Middle frontal gyrus (tissue), 1 donor: ENCODE measurements around the gene CDK18.

Experiments used
- DNase-seq: peaks from one replicate; pipeline ENCODE4 v3.0.0-alpha.2; 2015; ENCODE audit warnings: low spot score; ENCODE audit errors: extremely low spot score

CDK18 gene

DNA sequence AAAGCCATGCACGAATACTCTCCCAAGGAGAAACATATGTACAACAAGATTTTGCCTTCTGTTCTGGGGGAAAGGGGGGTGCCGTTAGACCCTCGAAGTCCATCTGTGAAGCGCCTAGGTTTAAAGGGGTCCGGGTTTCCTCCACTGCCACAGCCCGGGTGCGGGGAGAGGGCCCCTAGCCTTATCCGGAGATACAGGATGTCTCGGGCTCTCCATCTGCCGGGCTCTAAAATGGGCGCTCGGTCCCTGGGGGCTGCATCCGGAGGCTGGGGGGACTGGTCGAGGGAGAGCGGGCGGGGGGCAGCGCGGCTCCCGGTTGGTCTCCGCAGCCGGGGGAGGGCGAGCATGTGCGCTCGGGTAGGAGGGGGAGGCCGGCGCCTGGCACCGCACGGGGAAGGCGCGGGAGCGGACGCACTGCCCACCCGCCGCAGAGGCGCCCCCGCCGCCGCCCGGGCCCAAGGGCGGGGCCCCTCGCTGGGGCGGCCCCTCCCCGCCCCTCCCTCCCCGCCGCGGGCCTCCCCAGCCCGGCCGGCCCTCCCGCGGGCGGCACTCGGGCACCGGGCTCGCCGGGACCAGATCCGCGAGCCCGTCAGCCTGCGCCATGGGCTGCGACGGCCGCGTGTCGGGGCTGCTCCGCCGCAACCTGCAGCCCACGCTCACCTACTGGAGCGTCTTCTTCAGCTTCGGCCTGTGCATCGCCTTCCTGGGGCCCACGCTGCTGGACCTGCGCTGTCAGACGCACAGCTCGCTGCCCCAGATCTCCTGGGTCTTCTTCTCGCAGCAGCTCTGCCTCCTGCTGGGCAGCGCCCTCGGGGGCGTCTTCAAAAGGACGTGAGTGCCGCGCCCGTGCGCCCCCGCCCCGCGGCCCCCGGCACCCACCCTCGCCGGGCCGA, 64.2 kb downstream of the CDK18 start:
- DNase-seq, result no peak

DNA sequence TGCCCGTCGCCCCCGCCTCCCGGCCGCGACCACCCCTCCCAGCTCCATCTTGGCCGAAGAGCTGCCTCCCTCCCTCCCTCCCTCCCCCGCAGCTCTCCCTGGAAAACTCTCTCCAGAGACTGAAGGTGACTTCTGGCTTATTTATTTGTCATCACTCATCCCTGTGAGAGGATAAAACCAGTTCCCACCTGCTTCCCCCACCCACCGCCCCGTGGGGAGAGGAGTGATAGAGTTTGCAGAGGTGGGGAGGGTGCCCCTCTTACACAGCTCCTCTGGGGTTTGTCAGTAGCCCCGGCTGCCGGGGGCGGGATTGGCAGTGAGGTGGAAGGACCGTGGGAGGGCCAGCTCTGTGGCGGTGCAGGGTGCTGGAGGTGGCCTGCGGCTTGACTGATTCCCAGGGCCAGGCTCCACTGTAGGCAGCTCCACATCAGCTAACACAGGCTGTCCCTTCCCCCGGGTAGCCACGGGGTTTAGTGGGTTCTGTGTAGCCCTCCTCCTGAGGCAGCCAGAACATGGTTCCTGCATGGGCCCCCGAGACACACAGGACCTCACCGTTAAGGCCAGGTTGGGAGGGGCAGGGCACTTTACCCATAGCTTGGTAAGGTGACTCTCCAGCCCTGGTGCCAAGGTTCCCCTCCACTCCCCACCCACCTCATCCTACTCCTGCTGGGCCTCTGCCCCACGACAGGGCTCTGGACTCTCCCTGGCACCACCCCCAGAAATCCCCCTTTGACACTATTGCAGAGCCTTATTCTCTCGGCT, 65.1 kb downstream of the CDK18 start:
- DNase-seq, result no peak

DNA sequence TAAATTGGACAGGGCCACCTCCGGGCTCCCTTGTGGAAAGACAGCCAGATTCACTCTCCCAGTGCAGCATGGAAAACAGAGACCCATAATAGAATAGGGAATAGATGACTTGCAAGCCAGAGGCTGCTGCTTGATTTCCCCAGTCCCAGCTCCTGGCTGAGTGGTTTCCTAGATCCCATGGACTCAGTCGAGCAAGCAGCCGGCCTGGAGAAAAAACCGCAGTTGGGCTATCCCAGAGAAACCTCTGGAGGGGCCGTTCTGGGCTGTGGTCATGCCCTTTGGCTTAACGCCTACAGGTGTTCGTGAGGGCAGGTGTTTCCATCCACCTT, 65.7 kb downstream of the CDK18 start:
- DNase-seq, result no peak

DNA sequence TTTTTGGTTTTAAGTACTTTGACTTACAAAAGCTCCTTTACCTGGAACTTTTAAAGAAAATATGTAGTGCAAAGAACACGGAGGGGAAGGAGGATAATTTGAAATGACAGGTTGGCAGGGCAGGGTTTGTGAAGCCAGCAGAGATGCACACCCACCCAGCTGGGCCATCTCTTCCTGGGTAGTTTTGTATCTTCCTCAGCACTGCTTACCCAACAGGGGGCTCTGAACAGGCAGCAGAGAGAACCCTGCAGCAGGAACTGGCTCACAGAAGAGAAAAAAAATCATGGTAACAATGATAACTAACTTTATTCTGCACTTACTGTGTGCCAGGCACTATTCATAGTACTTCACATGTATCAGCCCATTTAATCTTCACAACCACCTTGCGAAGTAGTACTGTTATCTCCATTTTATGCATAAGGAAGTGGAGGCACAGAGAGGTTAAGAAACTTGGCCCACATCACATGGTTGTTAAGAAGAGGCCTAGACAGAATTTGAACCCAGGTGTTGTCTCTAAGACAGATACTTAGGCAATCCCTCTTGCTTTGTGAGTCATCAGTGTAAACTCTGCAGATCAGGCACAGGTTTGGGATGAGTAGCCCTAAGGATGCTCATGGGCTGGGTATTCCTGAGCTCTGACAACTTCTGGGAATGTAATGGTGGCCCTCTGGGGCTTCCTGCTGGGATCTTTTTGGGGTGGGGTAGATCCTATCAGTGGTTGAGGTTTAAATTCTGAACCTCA, 66.5 kb downstream of the CDK18 start:
- no peak for DNase-seq

DNA sequence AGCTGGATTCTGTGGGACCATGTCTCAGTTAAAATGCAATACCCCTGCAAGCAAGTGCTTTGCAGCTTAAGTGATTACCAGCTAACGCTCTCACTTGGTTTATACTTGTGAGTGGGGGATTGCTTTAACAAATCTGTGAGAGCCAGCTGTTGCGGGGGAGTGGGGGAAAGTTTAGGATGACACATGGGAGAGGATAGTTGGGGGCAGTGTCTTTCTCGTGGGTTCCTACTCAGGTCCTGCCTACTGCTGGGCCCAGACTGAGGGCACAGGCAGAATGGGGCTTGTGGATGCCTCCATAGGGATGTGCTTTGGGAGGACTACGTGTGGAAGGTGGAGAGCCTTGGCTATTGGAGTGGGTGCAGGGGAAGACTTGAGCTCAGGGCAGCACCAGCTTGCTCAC, 67.3 kb downstream of the CDK18 start:
- DNase-seq, result no peak

DNA sequence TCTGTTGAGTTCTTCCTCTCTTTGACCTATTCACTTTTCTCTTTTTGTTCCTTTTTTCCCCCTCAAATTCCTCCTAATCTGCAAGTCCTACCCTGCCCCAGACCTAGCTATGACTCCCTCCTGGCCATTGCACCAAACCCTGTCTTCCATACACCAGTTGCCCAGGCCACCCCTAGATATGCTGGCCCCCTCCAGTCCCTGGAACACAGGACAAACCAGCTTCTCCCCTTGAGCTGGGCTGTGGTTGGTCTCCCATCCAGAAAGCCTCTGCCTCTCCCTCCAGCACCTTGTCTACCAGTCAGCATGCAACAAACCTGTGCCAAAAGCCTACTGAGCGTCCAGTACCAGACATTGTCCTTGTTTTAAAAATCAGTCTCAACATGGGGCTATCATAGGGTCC, 68.0 kb downstream of the CDK18 start:
- no peak for DNase-seq

DNA sequence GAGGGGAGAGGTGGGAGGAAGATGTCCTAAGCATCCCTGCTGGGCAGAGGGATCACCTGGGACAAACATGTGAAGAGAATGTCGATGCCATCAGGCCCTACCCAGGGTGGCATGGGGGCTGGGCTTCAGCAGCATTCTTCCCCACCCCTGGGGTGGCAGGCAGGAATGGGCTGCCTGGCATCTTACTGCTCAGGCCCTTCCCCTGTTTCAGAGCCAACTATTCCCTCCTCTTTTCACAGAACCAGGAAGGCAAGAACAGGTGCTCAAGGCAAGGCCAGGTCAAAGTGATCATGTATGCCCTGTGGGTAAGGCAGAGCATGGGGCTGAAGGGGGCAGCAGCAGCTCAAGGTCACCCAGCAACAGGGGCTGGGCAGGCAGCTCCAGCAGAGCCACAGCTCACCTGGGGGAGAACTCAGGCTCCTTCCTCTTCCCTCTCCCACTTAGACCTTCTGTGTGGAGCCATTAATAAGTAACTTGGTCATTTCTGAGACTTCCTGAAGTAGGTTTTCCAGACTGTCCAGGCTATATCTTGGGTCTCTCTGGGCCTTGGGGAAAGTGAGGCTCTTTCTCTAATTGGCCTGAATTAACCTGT, 70.9 kb downstream of the CDK18 start:
- DNase-seq, result no peak

DNA sequence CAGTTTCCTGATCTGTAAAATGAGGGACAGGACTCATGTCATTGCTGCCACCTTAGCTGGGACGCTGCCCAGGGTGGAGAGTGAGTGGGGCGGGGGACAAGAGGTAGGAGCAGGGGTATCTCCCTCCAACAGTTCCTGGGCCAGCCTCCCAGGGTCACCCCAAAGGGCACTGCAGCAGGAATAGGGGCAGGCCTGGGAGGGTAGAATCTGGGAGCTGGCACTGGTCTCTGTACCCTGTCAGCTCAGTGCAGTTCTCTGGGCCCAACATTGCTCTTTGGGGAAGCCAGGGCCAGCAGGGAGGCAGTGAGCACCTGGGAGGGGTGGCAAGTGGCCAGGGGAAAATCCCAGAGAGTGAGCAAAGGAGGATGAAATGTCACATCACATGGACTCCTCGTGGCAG, 71.5 kb downstream of the CDK18 start:
- no peak for DNase-seq

DNA sequence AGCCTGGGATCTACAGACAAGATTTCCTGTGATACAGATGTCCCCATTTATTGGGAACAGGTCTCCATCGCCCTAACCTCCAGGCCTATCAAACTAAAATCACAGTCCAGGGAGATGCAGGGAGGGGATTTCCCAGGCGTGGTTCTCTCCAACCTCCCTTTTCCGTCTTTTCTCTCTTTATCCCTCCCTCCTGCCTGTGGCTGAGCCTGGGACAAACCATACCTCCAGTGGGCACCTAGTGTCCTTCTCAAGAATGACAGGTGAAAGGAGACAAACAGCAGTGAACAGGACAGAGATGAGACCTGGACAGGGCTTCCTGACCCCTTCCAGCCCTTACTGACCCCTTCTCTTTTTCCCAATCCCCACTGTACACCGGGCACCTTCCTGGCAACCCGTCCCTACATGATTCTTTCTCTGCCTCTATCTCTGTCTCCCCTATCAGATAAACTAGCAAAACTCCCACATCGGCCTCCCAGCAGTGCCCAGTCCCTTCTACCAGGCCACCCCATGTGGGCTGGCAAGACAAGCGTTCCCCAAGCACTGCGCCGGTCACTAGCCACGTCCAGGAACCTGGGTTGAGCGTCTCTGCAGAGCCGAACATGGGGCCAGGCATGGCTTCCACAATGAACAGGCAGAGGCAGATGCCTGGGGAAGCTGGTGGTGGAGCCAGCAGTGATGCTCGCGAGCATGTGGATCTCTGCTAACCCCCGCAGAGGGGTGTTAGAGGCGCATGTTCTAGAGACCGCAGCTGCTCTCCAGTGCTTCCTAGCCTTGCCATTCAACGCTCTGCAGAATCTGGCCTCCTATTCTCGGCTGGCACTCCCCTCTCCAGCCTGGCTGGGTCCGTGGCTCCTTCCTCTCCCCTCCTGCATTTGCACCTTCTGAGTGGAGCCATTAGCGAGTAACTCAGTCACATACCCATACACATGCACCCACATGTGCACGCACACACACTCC, 72.6 kb downstream of the CDK18 start:
- DNase-seq, result no peak

DNA sequence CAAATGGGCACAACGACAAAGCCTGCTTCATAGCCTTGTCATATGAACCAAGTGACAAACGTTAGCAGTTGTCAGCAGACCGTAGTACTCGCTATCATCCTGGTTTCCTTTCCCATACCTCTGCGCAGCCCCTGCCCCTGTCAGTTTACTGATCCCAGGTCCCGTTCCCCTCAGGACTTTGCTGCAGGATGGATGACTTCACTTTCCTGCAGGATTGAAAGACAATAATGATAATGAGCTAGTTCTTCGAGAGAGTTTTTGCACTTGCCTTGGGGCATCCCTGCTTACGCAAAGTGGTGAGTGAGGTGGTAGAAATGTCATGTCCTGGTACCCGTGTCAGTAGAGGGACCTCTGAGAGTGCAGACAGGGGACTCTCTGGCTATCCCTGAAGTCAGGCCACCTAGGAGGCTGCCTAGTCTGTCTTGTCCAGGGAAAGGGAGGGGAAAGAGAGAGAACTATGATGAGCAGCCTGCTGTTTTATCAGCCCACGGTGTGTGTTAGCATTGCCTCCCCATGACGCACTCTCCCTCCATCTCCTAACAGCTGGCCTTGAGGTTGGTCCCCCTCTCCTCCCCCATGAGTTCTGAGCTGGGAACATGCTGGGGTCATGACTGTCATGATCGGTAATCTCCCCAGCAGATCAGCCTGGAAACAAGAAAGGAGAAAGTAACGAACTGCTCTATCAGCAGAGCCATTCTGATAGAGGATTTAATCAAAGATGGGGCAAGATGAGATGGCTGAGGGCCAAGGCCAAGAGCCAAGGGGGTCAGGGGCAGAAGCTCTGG, 73.6 kb downstream of the CDK18 start:
- DNase-seq, result no peak

DNA sequence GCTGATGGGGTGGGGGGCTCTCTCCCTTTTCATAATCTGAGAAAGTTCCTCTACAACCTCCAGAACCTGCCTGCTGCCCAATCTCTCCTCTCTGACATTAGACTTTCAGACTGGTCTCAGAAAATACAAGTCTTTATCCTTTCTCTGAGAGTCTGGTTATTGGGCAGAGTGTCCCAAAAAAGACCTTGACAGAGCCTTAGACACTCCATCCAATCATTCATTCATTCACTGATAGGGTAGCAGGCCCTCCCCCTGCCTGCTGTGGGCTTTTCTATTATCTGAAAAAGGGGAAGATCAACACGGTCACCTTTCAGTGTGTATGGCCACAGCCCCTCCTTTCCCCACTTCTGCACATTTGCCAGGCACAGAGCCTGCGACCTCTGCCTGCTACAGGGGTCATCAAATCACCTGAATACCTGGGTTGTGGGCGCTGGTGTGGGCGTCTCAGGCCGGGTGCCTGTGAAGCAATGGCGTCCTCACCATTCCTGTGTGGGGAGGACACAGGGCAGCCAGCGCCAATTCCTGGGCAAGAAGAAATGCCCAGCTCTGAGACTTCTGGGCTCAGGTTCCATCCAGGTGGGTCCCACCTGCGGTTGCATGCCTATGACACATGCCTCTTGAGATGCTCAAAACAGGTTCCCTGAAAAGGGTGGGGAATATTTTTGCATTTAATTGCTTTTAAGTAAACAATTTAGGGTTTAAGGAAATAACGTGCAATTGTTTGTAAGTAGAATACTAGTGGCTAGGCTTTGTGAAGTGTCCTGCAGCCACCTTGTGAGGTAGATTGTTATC, 74.5 kb downstream of the CDK18 start:
- no peak for DNase-seq

DNA sequence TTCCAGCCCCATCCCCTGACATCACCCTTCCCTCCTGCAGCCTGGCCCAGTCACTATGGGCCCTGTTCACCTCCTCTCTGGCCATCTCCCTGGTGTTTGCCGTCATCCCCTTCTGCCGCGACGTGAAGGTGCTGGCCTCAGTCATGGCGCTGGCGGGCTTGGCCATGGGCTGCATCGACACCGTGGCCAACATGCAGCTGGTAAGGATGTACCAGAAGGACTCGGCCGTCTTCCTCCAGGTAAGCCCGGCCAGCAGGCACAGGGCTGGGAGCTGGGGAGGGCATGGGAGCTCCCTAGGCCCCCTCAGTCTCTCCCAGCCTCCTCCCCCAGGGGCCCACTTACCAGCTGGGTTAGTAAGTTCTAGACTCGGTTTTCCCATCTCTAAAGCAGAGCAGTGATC, 75.2 kb downstream of the CDK18 start:
- no peak for DNase-seq

DNA sequence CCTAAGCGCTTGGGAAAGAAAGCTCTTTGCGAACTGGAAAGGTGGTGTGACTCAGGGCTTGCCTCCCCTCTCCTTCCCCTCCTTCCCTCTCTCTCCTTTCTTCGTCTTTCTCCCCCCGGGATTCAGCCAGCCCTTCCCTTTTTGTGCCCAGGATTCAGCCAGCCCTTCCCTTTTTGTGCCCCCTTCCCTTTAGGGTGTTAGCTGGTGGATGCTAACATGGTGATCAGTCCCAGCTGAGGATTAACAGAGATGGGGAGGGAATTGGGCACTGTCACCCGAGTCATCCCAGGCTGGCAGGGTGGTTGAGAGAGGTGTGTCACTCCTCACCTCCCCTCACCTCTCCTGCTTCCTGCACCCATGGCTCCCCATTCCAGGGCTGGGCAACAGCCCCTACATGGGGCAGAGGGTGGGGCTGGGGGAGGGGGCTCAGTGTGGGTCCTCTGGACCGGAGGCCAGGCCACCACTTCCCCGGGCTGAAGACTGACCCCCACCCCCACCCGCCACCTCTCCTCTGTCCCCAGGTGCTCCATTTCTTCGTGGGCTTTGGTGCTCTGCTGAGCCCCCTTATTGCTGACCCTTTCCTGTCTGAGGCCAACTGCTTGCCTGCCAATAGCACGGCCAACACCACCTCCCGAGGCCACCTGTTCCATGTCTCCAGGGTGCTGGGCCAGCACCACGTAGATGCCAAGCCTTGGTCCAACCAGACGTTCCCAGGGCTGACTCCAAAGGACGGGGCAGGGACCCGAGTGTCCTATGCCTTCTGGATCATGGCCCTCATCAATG, 75.9 kb downstream of the CDK18 start:
- DNase-seq, result no peak

DNA sequence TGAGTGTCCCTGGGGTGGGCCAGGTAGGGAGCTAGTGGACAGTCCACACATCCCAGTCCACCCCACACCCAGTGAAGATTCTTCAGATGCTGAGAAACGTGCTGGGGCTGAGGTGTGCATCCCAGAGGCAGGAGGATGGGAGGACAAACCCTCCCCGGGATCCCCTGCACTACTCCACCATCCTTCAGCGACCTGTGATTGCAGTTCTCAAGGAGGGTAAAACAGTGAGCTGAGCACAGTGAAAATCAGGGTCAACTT, 76.4 kb downstream of the CDK18 start:
- no peak for DNase-seq

DNA sequence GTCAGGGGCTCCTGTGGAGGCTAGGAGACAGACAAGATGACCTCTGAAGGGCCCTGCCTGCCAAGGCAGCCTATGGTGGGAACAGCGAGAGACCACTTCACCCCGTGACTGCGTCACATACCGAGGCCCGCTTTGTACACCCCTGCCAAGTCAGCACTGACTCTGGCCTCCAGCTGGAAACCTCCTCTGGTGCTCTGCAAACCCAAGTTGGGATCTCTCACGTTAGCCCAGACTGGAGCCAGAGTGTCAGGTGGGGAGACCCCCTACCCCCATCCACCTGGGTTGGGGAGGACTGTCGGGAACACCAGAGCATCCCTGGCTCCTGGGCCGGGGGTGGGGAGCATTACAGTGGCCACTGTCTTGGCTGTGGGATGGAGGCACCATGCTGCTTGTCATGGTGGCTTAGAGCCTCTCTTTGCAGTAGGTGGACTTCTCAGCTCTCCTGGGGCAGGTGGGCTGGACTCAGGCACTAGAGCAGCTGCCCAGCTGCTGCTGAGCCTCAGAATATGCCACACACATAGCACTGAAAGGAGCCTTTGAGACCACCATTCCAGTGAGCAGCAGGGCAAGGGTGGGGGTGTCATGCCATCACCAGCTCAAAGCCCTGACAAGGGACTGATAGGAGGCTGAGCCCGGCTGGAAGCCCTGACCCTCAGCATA, 77.0 kb downstream of the CDK18 start:
- DNase-seq, result no peak

DNA sequence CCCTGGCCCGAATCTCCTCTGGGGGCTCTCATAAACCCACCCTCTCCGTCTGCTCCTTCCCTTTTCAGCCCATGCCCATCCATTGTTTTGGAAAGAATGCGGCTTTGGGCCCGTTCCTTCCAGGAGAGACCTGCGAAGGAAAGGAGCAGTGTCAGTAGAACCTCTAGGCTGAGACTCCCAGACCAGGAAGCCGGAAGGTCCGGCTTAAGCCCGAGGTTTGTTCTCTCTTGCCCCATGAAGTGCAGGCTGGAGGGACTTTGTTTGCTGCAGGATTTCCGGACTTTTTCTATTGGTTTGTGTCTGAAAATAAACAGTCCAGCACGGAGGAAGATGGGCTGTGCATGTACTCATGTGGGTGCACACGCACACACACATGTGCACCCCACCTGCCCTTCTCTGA, 77.6 kb downstream of the CDK18 start:
- no peak for DNase-seq
